SK-N-SH (cell line): ENCODE data around the gene ARHGAP10. TPM values are rescaled to one million over a fixed set of nuclear protein-coding genes. Genes with fewer than 3 reads are reported as not detected.
"Not testable (repeated sequence)": the region's sequence is repeated elsewhere in the genome, so short reads cannot be mapped to it uniquely, and the experiment has no call there.

Experiments
- CTCF ChIA-PET: fragments of 300-600, 350-600 bp; formaldehyde crosslinking; extraction: SDS; loops from one replicate; lab custom pipeline; 2021; lab: Yijun Ruan, JAX
- POLR2A ChIA-PET: fragments of 350-600 bp; sonication (Branson Sonifier 250); formaldehyde crosslinking; extraction: SDS; loops from one replicate; lab custom pipeline; 2020; ENCODE audit warnings: antibody characterized with exemption, inconsistent platforms; lab: Yijun Ruan, JAX
- DNase-seq: peaks from one replicate; pipeline ENCODE4 v3.0.0; 2012
- H2AFZ ChIP-seq: fragments of 200-600 bp; sonication (generic); 2 replicates; pipeline ENCODE4 v1.8.1; 2016; ENCODE audit warnings: antibody characterized with exemption, mild to moderate bottlenecking, low read depth
- H3F3A ChIP-seq: fragments of 200-600 bp; sonication (generic); replicated peaks from 2 replicates; pipeline ENCODE3; 2016; ENCODE audit warnings: antibody characterized with exemption, mild to moderate bottlenecking; ENCODE audit not compliant: insufficient read depth
- H3K27ac ChIP-seq, 2 experiments: fragments of 200-500 bp in 1 of 2; fragments of 200-600 bp in 1 of 2; sonication (Bioruptor generic) in 1 of 2; sonication (generic), shearing (Covaris generic) in 1 of 2; 2 replicates each; pipeline versions ENCODE4 v1.5.1 to v1.6.1; 2014 to 2016; ENCODE audit warnings: low read depth in 2 of 2, inconsistent platforms in 1 of 2, low read length in 1 of 2, mild to moderate bottlenecking in 1 of 2, mixed read lengths in 1 of 2
- H3K27me3 ChIP-seq: fragments of 200-600 bp; sonication (generic), shearing (Covaris generic); 2 replicates; pipeline ENCODE4 v1.6.1; 2016; ENCODE audit warnings: mixed run types; ENCODE audit not compliant: insufficient read depth
- H3K36me3 ChIP-seq, 2 experiments: fragments of 200-500 bp in 1 of 2; fragments of 200-600 bp in 1 of 2; sonication (Bioruptor generic) in 1 of 2; sonication (generic) in 1 of 2; replicated peaks in 1 of 2; 2 replicates each; pipeline versions ENCODE3 to v1.5.1; 2014 to 2016; ENCODE audit warnings: low read length in 1 of 2, mild to moderate bottlenecking in 1 of 2; ENCODE audit not compliant: insufficient read depth in 2 of 2, control insufficient read depth in 1 of 2
- H3K4me1 ChIP-seq, 2 experiments: fragments of 200-500 bp in 1 of 2; fragments of 200-600 bp in 1 of 2; sonication (Bioruptor generic) in 1 of 2; sonication (generic), shearing (Covaris generic) in 1 of 2; 2 replicates each; pipeline versions ENCODE4 v1.5.1 to v1.6.1; 2014 to 2016; ENCODE audit warnings: low read depth in 1 of 2, low read length in 1 of 2, mixed run types in 1 of 2; ENCODE audit not compliant: insufficient read depth in 2 of 2, control insufficient read depth in 1 of 2
- H3K4me2 ChIP-seq: fragments of 200-600 bp; sonication (generic), shearing (Covaris generic); 2 replicates; pipeline ENCODE4 v1.6.1; 2017; ENCODE audit warnings: mixed run types
- H3K4me3 ChIP-seq, 2 experiments: fragments of 200-500 bp in 1 of 2; fragments of 200-600 bp in 1 of 2; sonication (Bioruptor generic) in 1 of 2; sonication (generic), shearing (Covaris generic) in 1 of 2; 2 replicates each; pipeline versions ENCODE4 v1.5.1 to v1.8.1; 2014 to 2016; ENCODE audit warnings: low read depth in 2 of 2, inconsistent platforms in 1 of 2, low read length in 1 of 2, mild to moderate bottlenecking in 1 of 2, mixed read lengths in 1 of 2, moderate library complexity in 1 of 2
- H3K79me2 ChIP-seq: fragments of 200-600 bp; sonication (generic); 2 replicates; pipeline ENCODE4 v1.8.1; 2017; ENCODE audit warnings: mild to moderate bottlenecking; ENCODE audit not compliant: insufficient read depth
- H3K9ac ChIP-seq: fragments of 200-600 bp; sonication (generic); 2 replicates; pipeline ENCODE4 v1.6.1; 2017; ENCODE audit warnings: mixed run types
- H3K9me2 ChIP-seq: fragments of 200-600 bp; sonication (generic); 2 replicates; pipeline ENCODE4 v1.6.1; 2017; ENCODE audit warnings: mixed run types
- H3K9me3 ChIP-seq: fragments of 200-600 bp; sonication (generic); 2 replicates; pipeline ENCODE4 v1.6.1; 2017; ENCODE audit warnings: mixed run types, mild to moderate bottlenecking, moderate library complexity
- H4K20me1 ChIP-seq: fragments of 200-600 bp; sonication (generic); 2 replicates; pipeline ENCODE4 v1.6.1; 2017; ENCODE audit warnings: mild to moderate bottlenecking, mixed run types; ENCODE audit not compliant: insufficient read depth
- CHD2 ChIP-seq: fragments of 150-350 bp; IDR thresholded peaks from 2 replicates; pipeline ENCODE4 v1.6.1; 2018; ENCODE audit warnings: low read length; ENCODE audit not compliant: partially characterized antibody
- CTCF ChIP-seq: fragments of 200-600 bp; sonication (generic); IDR thresholded peaks from 2 replicates; pipeline ENCODE4 v1.6.1; 2017; ENCODE audit warnings: antibody characterized with exemption, mild to moderate bottlenecking, moderate library complexity
- ELF1 ChIP-seq: IDR thresholded peaks from 2 replicates; pipeline ENCODE4 v1.4.0; 2012
- EP300 ChIP-seq, 2 experiments: IDR thresholded peaks; 2 replicates each; pipeline versions ENCODE4 v1.4.0 to v1.6.1; 2012; ENCODE audit warnings: borderline replicate concordance in 1 of 2, low read depth in 1 of 2, low read length in 1 of 2
- EZH2phosphoT487 ChIP-seq: fragments of 200-600 bp; sonication (generic); IDR thresholded peaks from 2 replicates; pipeline ENCODE4 v1.6.1; 2017; ENCODE audit warnings: low read depth, mixed run types, mild to moderate bottlenecking, antibody characterized with exemption, moderate library complexity, borderline replicate concordance
- FOSL2 ChIP-seq: IDR thresholded peaks from 2 replicates; pipeline ENCODE4 v1.4.0; 2012; ENCODE audit warnings: low read depth, mild to moderate bottlenecking, moderate library complexity, borderline replicate concordance
- FOXJ3 ChIP-seq: sonication (generic); formaldehyde crosslinking; IDR thresholded peaks from 2 replicates; pipeline ENCODE4 v1.5.1; 2020; ENCODE audit warnings: mild to moderate bottlenecking, missing genetic modification reagents
- FOXM1 ChIP-seq: IDR thresholded peaks from 2 replicates; pipeline ENCODE4 v1.4.0; 2012; ENCODE audit warnings: low read depth, mild to moderate bottlenecking
- GABPA ChIP-seq: IDR thresholded peaks from 2 replicates; pipeline ENCODE4 v1.4.0; 2012; ENCODE audit warnings: low read depth, mild to moderate bottlenecking
- MEF2A ChIP-seq: IDR thresholded peaks from 2 replicates; pipeline ENCODE4 v1.4.0; 2012; ENCODE audit warnings: low read depth, borderline replicate concordance
- NFIC ChIP-seq: IDR thresholded peaks from 2 replicates; pipeline ENCODE4 v1.4.0; 2012; ENCODE audit warnings: borderline replicate concordance
- POLR2AphosphoS5 ChIP-seq: IDR thresholded peaks from 2 replicates; pipeline ENCODE4 v1.6.1; 2012; ENCODE audit warnings: low read depth, low read length
- RCOR1 ChIP-seq: fragments of 150-350 bp; IDR thresholded peaks from 2 replicates; pipeline ENCODE4 v1.6.1; 2017; ENCODE audit warnings: antibody characterized with exemption, low read length
- RFX5 ChIP-seq: IDR thresholded peaks from 2 replicates; pipeline ENCODE4 v1.6.1; 2012; ENCODE audit warnings: mild to moderate bottlenecking, improper control_type of control experiment, low read length
- SIN3A ChIP-seq: IDR thresholded peaks from 2 replicates; pipeline ENCODE4 v1.6.1; 2012; ENCODE audit warnings: low read depth, mild to moderate bottlenecking, low read length, moderate library complexity, borderline replicate concordance
- TEAD4 ChIP-seq: IDR thresholded peaks from 2 replicates; pipeline ENCODE4 v1.4.0; 2012; ENCODE audit warnings: mild to moderate bottlenecking, borderline replicate concordance; ENCODE audit not compliant: insufficient read depth
- USF1 ChIP-seq: IDR thresholded peaks from 2 replicates; pipeline ENCODE4 v1.4.0; 2012; ENCODE audit warnings: low read depth, borderline replicate concordance
- WGBS: methylation state at CpG from one replicate; pipeline ENCODE4 v1.1.6; 2017; ENCODE audit warnings: low lambda C conversion rate; 5-methylcytosine and 5-hydroxymethylcytosine counted together
- polyA plus RNA-seq, 3 experiments: library from polyadenylated mRNA; depleted of rRNA; stranded (reverse); fragments of >200 nt; gene quantifications; 2 replicates each; pipeline ENCODE4 v1.2.3, GENCODE V29; 2012

The ARHGAP10 gene
- polyA plus RNA-seq, 1 of the 3 experiments (the other 2 are of a cell fraction), result 15.1 TPM

GRCh38 chr4:147994491-147995385 lies 262.9 kb downstream of the ARHGAP10 start:
- WGBS, result 86% methylated on average over 10 of the region's 10 CpGs

GRCh38 chr4:147996859-147997258 lies 265.0 kb downstream of the ARHGAP10 start:
- Histone ChIP-seq H3K4me3 (no peak overlapping the region), H3K27ac (no peak overlapping the region), H2AFZ (no peak overlapping the region), H3K9ac (no peak overlapping the region), H3K9me2 (no peaks in the 10 kb centered on the region)
- POLR2A ChIA-PET, result no interaction called here
- no peak for TF ChIP-seq GABPA
- TF ChIP-seq SIN3A, result no peak
- no peak for TF ChIP-seq RCOR1
- no peak for TF ChIP-seq FOXJ3 (CRISPR knock-in tag)
- TF ChIP-seq EZH2phosphoT487, result no peak
- no peak for TF ChIP-seq CHD2
- TF ChIP-seq RFX5, result no peak
- TF ChIP-seq EP300 (IDR thresholded peaks at IDR 0.05; ENCODE audit: borderline replicate concordance in 1 of 2, low read depth in 1 of 2, low read length in 1 of 2), result no peak
- TF ChIP-seq NFIC, result no peak
- TF ChIP-seq POLR2AphosphoS5, result no peak
- TF ChIP-seq TEAD4, result no peak
- TF ChIP-seq ELF1, result no peak
- TF ChIP-seq FOSL2, result no peak
- no peak for TF ChIP-seq USF1
- no peak for TF ChIP-seq FOXM1
- TF ChIP-seq, all 33 proteins: peak for 0
- CTCF ChIA-PET, result no interaction called here
- H3K27me3 ChIP-seq, result no peaks in the 10 kb centered on the region
- 94% methylated on average over 3 of the region's 3 CpGs for WGBS
- no peak for DNase-seq
- peaks cover 14% of the 10 kb centered on the region for H3K79me2 ChIP-seq
- no peak overlapping the region for H3K4me2 ChIP-seq
- H3F3A ChIP-seq, result no peaks in the 10 kb centered on the region
- H3K4me1 ChIP-seq, result peaks cover 0 to 9% of the 10 kb centered on the region in 2 experiments; a peak in 1 of 4 replicates
- H3K36me3 ChIP-seq, result peaks cover 0 to 4% of the 10 kb centered on the region in 2 experiments
- H4K20me1 ChIP-seq, result no peaks in the 10 kb centered on the region
- no peaks in the 10 kb centered on the region for H3K9me3 ChIP-seq

More at GRCh38 chr4:147994491-147995385, 262.9 kb downstream of the ARHGAP10 start:
- DNase-seq, result no peak
- ChIA-PET POLR2A (no interaction called here), CTCF (interaction anchor here (1.8 kb wide), 1 partner anchor 69 kb away, joined by 4 read pairs; no protein-coding TSS in a partner anchor)
- Histone ChIP-seq H3F3A (no peaks in the 10 kb centered on the region), H3K4me2 (no peak overlapping the region), H3K4me1 (peaks cover 0 to 9% of the 10 kb centered on the region in 2 experiments; a peak in 1 of 4 replicates), H3K9me3 (no peaks in the 10 kb centered on the region), H3K4me3 (no peak overlapping the region), H3K36me3 (peaks cover 2 to 4% of the 10 kb centered on the region in 2 experiments), H2AFZ (no peak overlapping the region), H4K20me1 (no peaks in the 10 kb centered on the region), H3K9me2 (no peaks in the 10 kb centered on the region), H3K27me3 (no peaks in the 10 kb centered on the region), H3K79me2 (no peaks in the 10 kb centered on the region), H3K9ac (no peak overlapping the region), H3K27ac (no peak overlapping the region)
- TF ChIP-seq MEF2A, result no peak
- TF ChIP-seq CTCF, result no peak

- H3K4me3 ChIP-seq, H3K27me3 ChIP-seq, H2AFZ ChIP-seq, H3K4me2 ChIP-seq, DNase-seq, H3K27ac ChIP-seq, H3F3A ChIP-seq, CTCF ChIA-PET, H3K36me3 ChIP-seq, H3K9me2 ChIP-seq, H4K20me1 ChIP-seq, H3K4me1 ChIP-seq, H3K9me3 ChIP-seq, H3K9ac ChIP-seq: not testable (repeated sequence)
- POLR2A ChIA-PET, result interaction anchor here (0.6 kb wide), 1 partner anchor 10 kb away, joined by 3 read pairs; no protein-coding TSS in a partner anchor
- WGBS, result 88% methylated on average over 1 of the region's 1 CpG
- peaks cover 20% of the 10 kb centered on the region for H3K79me2 ChIP-seq
Measured at GRCh38 chr4:148000038-148000437, 268.1 kb downstream of the ARHGAP10 start.
